Measurements from ENCODE around the gene RELL1.

GRCh38 chr4:37632836-37633235 is 53.3 kb downstream of the RELL1 start:
- TF ChIP-seq FOXM1 (IDR thresholded peaks at IDR 0.05; ENCODE audit: borderline replicate concordance): no peak
- TF ChIP-seq HDGF (IDR thresholded peaks at IDR 0.05; ENCODE audit: borderline replicate concordance): no peak
- no peak for TF ChIP-seq SP1 (IDR thresholded peaks at IDR 0.05)
- no peak for TF ChIP-seq NFRKB (IDR thresholded peaks at IDR 0.05)
- TF ChIP-seq SUZ12 (IDR thresholded peaks at IDR 0.05): no peak
- TF ChIP-seq BHLHE40 (IDR thresholded peaks at IDR 0.05; ENCODE audit: borderline replicate concordance): no peak
- TF ChIP-seq PKNOX1 (IDR thresholded peaks at IDR 0.05): no peak
- TF ChIP-seq FOXK2 (IDR thresholded peaks at IDR 0.05): no peak
- TF ChIP-seq FOXA1 (IDR thresholded peaks at IDR 0.05): no peak
- TF ChIP-seq TARDBP (IDR thresholded peaks at IDR 0.05): no peak
